Upper lobe of right lung (tissue), 1 donor: ENCODE data around the gene SARNP. TPM values are rescaled to one million over a fixed set of nuclear protein-coding genes. Genes with fewer than 3 reads are reported as not detected.

Experiments
- ATAC-seq: fragments of 200-7000 bp; cut with Tn5 transposase; one replicate; pipeline ENCODE4 v1.9.1; 2020; ENCODE audit warnings: mild to moderate bottlenecking, moderate library complexity
- DNase-seq: peaks from one replicate; pipeline ENCODE4 v3.0.0-alpha.2; 2020
- H3K27ac ChIP-seq: fragments of 200-600 bp; one replicate; pipeline ENCODE4 v1.8.0; 2022
- H3K27me3 ChIP-seq: fragments of 200-600 bp; one replicate; pipeline ENCODE4 v1.8.0; 2022; ENCODE audit warnings: mild to moderate bottlenecking
- H3K36me3 ChIP-seq: fragments of 200-600 bp; one replicate; pipeline ENCODE4 v1.8.0; 2022
- H3K4me1 ChIP-seq: fragments of 200-600 bp; one replicate; pipeline ENCODE4 v1.8.0; 2022
- H3K4me3 ChIP-seq: fragments of 200-600 bp; one replicate; pipeline ENCODE4 v1.8.0; 2022; ENCODE audit warnings: mild to moderate bottlenecking
- H3K9me3 ChIP-seq: fragments of 200-600 bp; one replicate; pipeline ENCODE4 v1.8.0; 2022
- intact Hi-C: fragments of 100-400 bp; cut with DNase I; formaldehyde crosslinking; loops from one replicate; pipeline ENCODE4 v1.11.0; 2022
- total RNA-seq: library from RNA; stranded (reverse); fragmentation: NEBNext Ultra II Directional; extraction: Animal tissue kit (Norgen Biotek cat#: 25700); gene quantifications from one replicate; pipeline ENCODE4 v1.2.1, GENCODE V29; 2021
- TF ChIP-seq, protein P1 (sequence below): fragments of 200-600 bp; IDR thresholded peaks from one replicate; pipeline ENCODE4 v1.8.0; 2022; ENCODE audit warnings: antibody characterized with exemption
- donor health status: DM: no; HTN: yes; CAD: no; lungs with severe emphysema.

Gene SARNP
- total RNA-seq, 1 donor from 2014 or later: 43.6 TPM

GRCh38 chr12:55827806-55828205 lies 10.3 kb upstream of the SARNP start:
- Histone ChIP-seq H3K4me3 (peak overlapping the region; percentile 82), H3K27me3 (no peaks in the 10 kb centered on the region), H3K27ac (peak overlapping the region; percentile 3), H3K9me3 (no peaks in the 10 kb centered on the region), H3K4me1 (peaks cover 51% of the 10 kb centered on the region), H3K36me3 (peaks cover 6% of the 10 kb centered on the region)
- ATAC-seq (no peak), DNase-seq (no peak)
- TF ChIP-seq, protein P1, sequence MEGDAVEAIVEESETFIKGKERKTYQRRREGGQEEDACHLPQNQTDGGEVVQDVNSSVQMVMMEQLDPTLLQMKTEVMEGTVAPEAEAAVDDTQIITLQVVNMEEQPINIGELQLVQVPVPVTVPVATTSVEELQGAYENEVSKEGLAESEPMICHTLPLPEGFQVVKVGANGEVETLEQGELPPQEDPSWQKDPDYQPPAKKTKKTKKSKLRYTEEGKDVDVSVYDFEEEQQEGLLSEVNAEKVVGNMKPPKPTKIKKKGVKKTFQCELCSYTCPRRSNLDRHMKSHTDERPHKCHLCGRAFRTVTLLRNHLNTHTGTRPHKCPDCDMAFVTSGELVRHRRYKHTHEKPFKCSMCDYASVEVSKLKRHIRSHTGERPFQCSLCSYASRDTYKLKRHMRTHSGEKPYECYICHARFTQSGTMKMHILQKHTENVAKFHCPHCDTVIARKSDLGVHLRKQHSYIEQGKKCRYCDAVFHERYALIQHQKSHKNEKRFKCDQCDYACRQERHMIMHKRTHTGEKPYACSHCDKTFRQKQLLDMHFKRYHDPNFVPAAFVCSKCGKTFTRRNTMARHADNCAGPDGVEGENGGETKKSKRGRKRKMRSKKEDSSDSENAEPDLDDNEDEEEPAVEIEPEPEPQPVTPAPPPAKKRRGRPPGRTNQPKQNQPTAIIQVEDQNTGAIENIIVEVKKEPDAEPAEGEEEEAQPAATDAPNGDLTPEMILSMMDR: no peak
- intact Hi-C loops: no loop called here

- peaks cover 36% of the 10 kb centered on the region for H3K36me3 ChIP-seq
- ATAC-seq: no peak
- H3K9me3 ChIP-seq: no peaks in the 10 kb centered on the region
- no peak overlapping the region for H3K4me3 ChIP-seq
- no peak overlapping the region for H3K27ac ChIP-seq
- TF ChIP-seq, protein P1: no peak
- DNase-seq: no peak
- H3K27me3 ChIP-seq: no peaks in the 10 kb centered on the region
- intact Hi-C loops: no loop called here
- peaks cover 39% of the 10 kb centered on the region for H3K4me1 ChIP-seq
These were observed 7.2 kb upstream of the SARNP start for GRCh38 chr12:55824726-55825125.

DNA sequence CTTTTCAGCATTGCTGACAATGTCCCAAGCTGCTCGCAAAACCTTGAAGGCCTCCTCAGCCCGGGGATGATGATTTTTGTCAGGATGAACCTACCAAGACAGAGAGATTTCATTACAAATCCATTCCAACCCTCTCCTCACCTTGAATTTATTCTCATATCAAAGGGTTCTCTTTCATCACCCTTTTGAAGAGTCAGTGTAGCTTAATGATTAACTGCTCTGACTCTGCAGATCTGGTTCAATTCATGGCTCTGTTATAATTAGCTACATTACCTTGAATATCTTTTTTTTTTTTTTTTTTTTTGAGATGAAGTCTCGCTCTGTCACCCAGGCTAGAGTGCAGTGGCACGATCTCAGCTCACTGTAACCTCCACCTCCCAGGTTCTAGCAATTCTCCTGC lies 5.9 kb upstream of the SARNP start:
- Histone ChIP-seq H3K4me1 (peaks cover 41% of the 10 kb centered on the region), H3K27me3 (no peaks in the 10 kb centered on the region), H3K27ac (no peak overlapping the region), H3K4me3 (no peak overlapping the region), H3K36me3 (peaks cover 45% of the 10 kb centered on the region), H3K9me3 (no peaks in the 10 kb centered on the region)
- ATAC-seq (no peak), DNase-seq (no peak)
- intact Hi-C loops: no loop called here
- TF ChIP-seq, protein P1: no peak

GRCh38 chr12:55822228-55822627 lies 4.7 kb upstream of the SARNP start:
- Histone ChIP-seq H3K9me3 (no peaks in the 10 kb centered on the region), H3K4me1 (peaks cover 32% of the 10 kb centered on the region), H3K27me3 (no peaks in the 10 kb centered on the region), H3K36me3 (peaks cover 45% of the 10 kb centered on the region), H3K4me3 (no peak overlapping the region), H3K27ac (no peak overlapping the region)
- TF ChIP-seq, protein P1: no peak
- ATAC-seq: no peak
- DNase-seq: no peak
- intact Hi-C loops: no loop called here

DNA sequence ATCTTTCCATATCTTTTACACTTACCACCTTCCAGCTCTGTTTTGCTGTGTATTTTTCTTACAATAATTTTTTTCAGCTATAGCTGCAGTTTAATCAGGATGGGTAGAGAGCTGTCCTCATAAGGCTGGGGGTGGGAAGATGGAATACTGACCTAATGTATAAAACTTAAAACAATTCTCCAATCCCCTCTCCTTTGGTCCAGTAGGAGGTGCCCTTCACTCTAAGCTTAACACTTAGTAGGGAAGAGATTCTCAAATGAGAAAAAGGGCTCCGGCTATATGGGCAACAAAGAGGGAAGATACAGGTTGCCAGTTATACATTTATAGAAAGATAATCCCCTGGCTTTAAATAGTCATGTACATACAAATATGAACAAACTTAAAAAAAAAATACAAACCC lies 3.2 kb upstream of the SARNP start:
- no peak for DNase-seq
- H3K27ac ChIP-seq: no peak overlapping the region
- no peaks in the 10 kb centered on the region for H3K27me3 ChIP-seq
- peaks cover 25% of the 10 kb centered on the region for H3K4me1 ChIP-seq
- TF ChIP-seq, protein P1: no peak
- no peak overlapping the region for H3K4me3 ChIP-seq
- no peaks in the 10 kb centered on the region for H3K9me3 ChIP-seq
- peaks cover 47% of the 10 kb centered on the region for H3K36me3 ChIP-seq
- no peak for ATAC-seq
- intact Hi-C loops: no loop called here

DNA sequence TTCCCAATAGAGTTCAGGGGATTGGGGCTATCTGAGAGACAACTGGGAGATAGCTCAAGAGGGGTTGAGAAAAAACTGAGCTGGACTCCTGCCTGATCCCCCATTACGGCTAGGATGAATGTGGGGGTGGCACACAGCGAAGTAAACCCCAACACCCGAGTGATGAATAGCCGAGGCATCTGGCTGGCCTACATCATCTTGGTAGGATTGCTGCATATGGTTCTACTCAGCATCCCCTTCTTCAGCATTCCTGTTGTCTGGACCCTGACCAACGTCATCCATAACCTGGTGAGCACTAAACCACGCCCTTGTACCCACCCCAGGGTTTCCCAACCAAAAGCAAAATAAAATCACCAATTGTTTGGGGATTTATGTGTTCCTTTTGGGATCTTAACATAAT lies 1.4 kb upstream of the SARNP start:
- DNase-seq: no peak
- Histone ChIP-seq H3K4me1 (peaks cover 30% of the 10 kb centered on the region), H3K9me3 (no peaks in the 10 kb centered on the region), H3K27me3 (no peaks in the 10 kb centered on the region), H3K4me3 (peak overlapping the region; percentile 76), H3K27ac (peak overlapping the region; percentile 75), H3K36me3 (peaks cover 57% of the 10 kb centered on the region)
- ATAC-seq: no peak
- intact Hi-C loops: no loop called here
- TF ChIP-seq, protein P1: no peak
